Neural cell (in vitro differentiated cells): ENCODE measurements around the gene MYL4. TPM values are rescaled to one million over a fixed set of nuclear protein-coding genes. Genes with fewer than 3 reads are reported as not detected.

Source experiments
- H2AFZ ChIP-seq: fragments of 200-600, 300-800 bp; sonication (generic), shearing (Covaris generic); 2 replicates; pipeline ENCODE4 v1.6.0; 2014; ENCODE audit warnings: low read depth, mild to moderate bottlenecking, antibody characterized with exemption, low read length, moderate library complexity
- H3F3A ChIP-seq: fragments of 200-600 bp; shearing (Covaris generic); 2 replicates; pipeline ENCODE4 v1.6.1; 2016; ENCODE audit warnings: mild to moderate bottlenecking, moderate library complexity, mixed read lengths, antibody characterized with exemption, low read length; ENCODE audit not compliant: insufficient read depth, poor library complexity, severe bottlenecking
- H3K27ac ChIP-seq: fragments of 200-600, 300-800 bp; sonication (generic), shearing (Covaris generic); 2 replicates; pipeline ENCODE4 v1.5.1; 2014; ENCODE audit warnings: mild to moderate bottlenecking, low read length, moderate library complexity
- H3K27me3 ChIP-seq: fragments of 300-800, 200-600 bp; sonication (generic), shearing (Covaris generic); 2 replicates; pipeline ENCODE4 v1.6.0; 2014; ENCODE audit warnings: mild to moderate bottlenecking, low read depth, low read length, moderate library complexity; ENCODE audit not compliant: insufficient read depth
- H3K36me3 ChIP-seq: fragments of 300-800, 200-600 bp; sonication (generic), shearing (Covaris generic); 2 replicates; pipeline ENCODE4 v1.5.1; 2014; ENCODE audit warnings: mild to moderate bottlenecking, antibody characterized with exemption, low read length, moderate library complexity; ENCODE audit not compliant: insufficient read depth
- H3K4me2 ChIP-seq: fragments of 300-800, 200-600 bp; sonication (generic), shearing (Covaris generic); 2 replicates; pipeline ENCODE4 v1.6.0; 2014; ENCODE audit warnings: mild to moderate bottlenecking, low read length
- H3K4me3 ChIP-seq: fragments of 300-800, 200-600 bp; sonication (generic), shearing (Covaris generic); 2 replicates; pipeline ENCODE4 v1.5.1; 2014; ENCODE audit warnings: mild to moderate bottlenecking, low read length, moderate library complexity
- H3K79me2 ChIP-seq: fragments of 200-600 bp; shearing (Covaris generic); replicated peaks from 2 replicates; pipeline ENCODE4 v1.6.0; 2014; ENCODE audit warnings: mild to moderate bottlenecking, low read length, moderate library complexity; ENCODE audit not compliant: insufficient read depth
- H3K9ac ChIP-seq: fragments of 300-800, 200-600 bp; sonication (generic), shearing (Covaris generic); 2 replicates; pipeline ENCODE4 v1.6.1; 2016; ENCODE audit warnings: mild to moderate bottlenecking, low read length, mixed read lengths
- H3K9me2 ChIP-seq: fragments of 200-600 bp; shearing (Covaris generic); 2 replicates; pipeline ENCODE4 v1.6.1; 2016; ENCODE audit warnings: mild to moderate bottlenecking, low read length, mixed read lengths; ENCODE audit not compliant: insufficient read depth
- H3K9me3 ChIP-seq: fragments of 200-600, 300-800 bp; sonication (generic), shearing (Covaris generic); 2 replicates; pipeline ENCODE4 v1.6.1; 2016; ENCODE audit warnings: mild to moderate bottlenecking, mixed run types, low read length, moderate library complexity, mixed read lengths
- H4K20me1 ChIP-seq: fragments of 200-600 bp; shearing (Covaris generic); 2 replicates; pipeline ENCODE4 v1.6.1; 2016; ENCODE audit warnings: mild to moderate bottlenecking, mixed run types; ENCODE audit not compliant: insufficient read depth
- EP300 ChIP-seq: fragments of 450-650 bp; conservative IDR thresholded peaks from 2 replicates; pipeline ENCODE4 v1.6.1; 2014; ENCODE audit warnings: antibody characterized with exemption, mild to moderate bottlenecking, moderate library complexity; ENCODE audit not compliant: poor library complexity, severe bottlenecking
- EZH2 ChIP-seq: fragments of 200-600, 300-800 bp; shearing (Covaris generic), sonication (generic); IDR thresholded peaks from 2 replicates; pipeline ENCODE4 v1.6.1; 2014; ENCODE audit warnings: antibody characterized with exemption, low read length, borderline replicate concordance, mild to moderate bottlenecking; ENCODE audit not compliant: insufficient read depth, poor library complexity, severe bottlenecking
- MXI1 ChIP-seq: fragments of 450-650 bp; conservative IDR thresholded peaks from 2 replicates; pipeline ENCODE4 v1.6.1; 2014; ENCODE audit warnings: antibody characterized with exemption, mild to moderate bottlenecking; ENCODE audit not compliant: poor library complexity, severe bottlenecking
- POLR2AphosphoS5 ChIP-seq: IDR thresholded peaks from 2 replicates; pipeline ENCODE4 v1.6.1; 2012
- RAD21 ChIP-seq: fragments of 450-650 bp; conservative IDR thresholded peaks from 2 replicates; pipeline ENCODE4 v1.6.1; 2014; ENCODE audit warnings: antibody characterized with exemption, mild to moderate bottlenecking, moderate library complexity
- REST ChIP-seq: IDR thresholded peaks from 2 replicates; pipeline ENCODE4 v1.6.1; 2012; ENCODE audit warnings: borderline replicate concordance
- SMC3 ChIP-seq: fragments of 450-650 bp; conservative IDR thresholded peaks from 2 replicates; pipeline ENCODE4 v1.6.1; 2014; ENCODE audit warnings: antibody characterized with exemption, mild to moderate bottlenecking, moderate library complexity; ENCODE audit not compliant: poor library complexity
- TAF1 ChIP-seq: IDR thresholded peaks from 2 replicates; pipeline ENCODE4 v1.6.1; 2012; ENCODE audit warnings: low read depth
- polyA plus RNA-seq: library from polyadenylated mRNA; depleted of rRNA; stranded (reverse); fragments of >200 nt; gene quantifications from 2 replicates; pipeline ENCODE4 v1.2.3, GENCODE V29; 2014
- TF ChIP-seq, protein P1 (sequence below): fragments of 450-650 bp; IDR thresholded peaks from 2 replicates; pipeline ENCODE4 v1.5.1; 2014; ENCODE audit warnings: antibody characterized with exemption, mild to moderate bottlenecking, moderate library complexity; ENCODE audit not compliant: poor library complexity, severe bottlenecking

MYL4 gene
- polyA plus RNA-seq, 1 donor from 2014 or later: not detected

- Histone ChIP-seq H3K27ac (no peak overlapping the region), H3K36me3 (no peaks in the 10 kb centered on the region), H3K9me2 (no peaks in the 10 kb centered on the region), H3K9ac (no peak overlapping the region), H2AFZ (no peak overlapping the region), H3F3A (no peaks in the 10 kb centered on the region), H3K9me3 (no peaks in the 10 kb centered on the region), H3K4me2 (no peak overlapping the region), H4K20me1 (no peaks in the 10 kb centered on the region), H3K79me2 (no peaks in the 10 kb centered on the region), H3K4me3 (no peak overlapping the region), H3K27me3 (no peaks in the 10 kb centered on the region)
- TF ChIP-seq REST (no peak), RAD21 (no peak), EZH2 (no peak), SMC3 (no peak), TAF1 (no peak), EP300 (no peak), MXI1 (no peak), POLR2AphosphoS5 (no peak)
- TF ChIP-seq, protein P1, sequence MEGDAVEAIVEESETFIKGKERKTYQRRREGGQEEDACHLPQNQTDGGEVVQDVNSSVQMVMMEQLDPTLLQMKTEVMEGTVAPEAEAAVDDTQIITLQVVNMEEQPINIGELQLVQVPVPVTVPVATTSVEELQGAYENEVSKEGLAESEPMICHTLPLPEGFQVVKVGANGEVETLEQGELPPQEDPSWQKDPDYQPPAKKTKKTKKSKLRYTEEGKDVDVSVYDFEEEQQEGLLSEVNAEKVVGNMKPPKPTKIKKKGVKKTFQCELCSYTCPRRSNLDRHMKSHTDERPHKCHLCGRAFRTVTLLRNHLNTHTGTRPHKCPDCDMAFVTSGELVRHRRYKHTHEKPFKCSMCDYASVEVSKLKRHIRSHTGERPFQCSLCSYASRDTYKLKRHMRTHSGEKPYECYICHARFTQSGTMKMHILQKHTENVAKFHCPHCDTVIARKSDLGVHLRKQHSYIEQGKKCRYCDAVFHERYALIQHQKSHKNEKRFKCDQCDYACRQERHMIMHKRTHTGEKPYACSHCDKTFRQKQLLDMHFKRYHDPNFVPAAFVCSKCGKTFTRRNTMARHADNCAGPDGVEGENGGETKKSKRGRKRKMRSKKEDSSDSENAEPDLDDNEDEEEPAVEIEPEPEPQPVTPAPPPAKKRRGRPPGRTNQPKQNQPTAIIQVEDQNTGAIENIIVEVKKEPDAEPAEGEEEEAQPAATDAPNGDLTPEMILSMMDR: no peak
These were observed 26.4 kb downstream of the MYL4 start for GRCh38 chr17:47235506-47235905.

DNA sequence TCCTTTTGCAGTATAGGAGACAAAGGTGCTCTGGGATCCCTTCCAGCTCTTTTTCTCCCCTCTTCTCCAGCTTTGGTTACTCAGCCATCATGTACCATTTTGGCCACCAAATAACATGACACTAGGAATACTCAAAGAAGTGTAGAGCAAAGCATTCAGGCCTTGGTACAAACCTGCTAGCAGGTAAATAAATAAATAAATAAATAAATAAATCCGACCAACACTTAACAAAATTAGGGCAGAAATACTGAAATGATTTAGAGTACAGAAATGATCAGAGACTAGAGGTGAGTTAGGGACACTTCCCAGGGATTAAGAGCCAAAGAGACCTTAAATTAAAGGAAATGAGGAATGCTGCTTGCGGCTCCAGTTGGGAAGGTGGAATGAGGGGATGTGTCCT, 26.8 kb downstream of the MYL4 start:
- no peaks in the 10 kb centered on the region for H3K9me2 ChIP-seq
- H3K9me3 ChIP-seq: no peaks in the 10 kb centered on the region
- no peaks in the 10 kb centered on the region for H3F3A ChIP-seq
- TF ChIP-seq RAD21 (no peak), MXI1 (no peak), POLR2AphosphoS5 (no peak), SMC3 (no peak), EZH2 (no peak), EP300 (no peak), TAF1 (no peak), REST (no peak)
- TF ChIP-seq, protein P1: no peak
- no peak overlapping the region for H3K4me3 ChIP-seq
- no peaks in the 10 kb centered on the region for H3K36me3 ChIP-seq
- H3K27ac ChIP-seq: no peak overlapping the region
- H3K9ac ChIP-seq: no peak overlapping the region
- H3K4me2 ChIP-seq: no peak overlapping the region
- H3K27me3 ChIP-seq: no peaks in the 10 kb centered on the region
- H4K20me1 ChIP-seq: no peaks in the 10 kb centered on the region
- H2AFZ ChIP-seq: no peak overlapping the region
- no peaks in the 10 kb centered on the region for H3K79me2 ChIP-seq
